Brain microvascular endothelial cell (primary cell): ENCODE data around the gene NRXN3.

Experiments
- DNase-seq: peaks from one replicate; pipeline ENCODE4 v3.0.0-alpha.2; 2020
- H3K27ac ChIP-seq: fragments of 250-450 bp; sonication (Bioruptor Pico); 2 replicates; pipeline ENCODE4 v1.5.1; 2020; ENCODE audit warnings: mild to moderate bottlenecking, moderate library complexity
- H3K27me3 ChIP-seq: fragments of 250-450 bp; sonication (Bioruptor Pico); replicated peaks from 2 replicates; pipeline ENCODE4 v1.5.1; 2020; ENCODE audit warnings: mild to moderate bottlenecking
- H3K36me3 ChIP-seq: fragments of 250-450 bp; sonication (Bioruptor Pico); replicated peaks from 2 replicates; pipeline ENCODE4 v1.5.1; 2020; ENCODE audit warnings: mild to moderate bottlenecking
- H3K4me3 ChIP-seq: 2 replicates; pipeline ENCODE4 v1.5.1; 2011; ENCODE audit warnings: low read depth, mild to moderate bottlenecking, control low read depth, low read length, moderate library complexity
- CTCF ChIP-seq: IDR thresholded peaks from 2 replicates; pipeline ENCODE4 v1.5.1; 2011; ENCODE audit warnings: low read depth, mild to moderate bottlenecking, moderate library complexity, low read length, control low read depth, inconsistent platforms; ENCODE audit errors: missing control alignments
- in situ Hi-C: cut with HindIII; loops from 2 replicates; pipeline ENCODE4 v1.10.0; 2017; ENCODE audit warnings: low sequenced_read_pairs, low pct_ligation_motif_present

Gene NRXN3

GRCh38 chr14:79383031-79383430, 1212.9 kb downstream of the NRXN3 start:
- H3K36me3 ChIP-seq: no peaks in the 10 kb centered on the region
- H3K4me3 ChIP-seq: no peak overlapping the region
- no peak for TF ChIP-seq CTCF
- in situ Hi-C loops: no loop called here
- no peak for DNase-seq
- H3K27me3 ChIP-seq: no peaks in the 10 kb centered on the region
- no peak overlapping the region for H3K27ac ChIP-seq

- H3K27me3 ChIP-seq: no peaks in the 10 kb centered on the region
- no peak overlapping the region for H3K4me3 ChIP-seq
- H3K36me3 ChIP-seq: no peaks in the 10 kb centered on the region
- in situ Hi-C loops: no loop called here
- TF ChIP-seq CTCF: no peak
- DNase-seq: no peak
- H3K27ac ChIP-seq: no peak overlapping the region
Measured at GRCh38 chr14:79383475-79383874, 1213.3 kb downstream of the NRXN3 start.

GRCh38 chr14:79395061-79395460, 1224.9 kb downstream of the NRXN3 start:
- H3K36me3 ChIP-seq: no peaks in the 10 kb centered on the region
- no peak overlapping the region for H3K4me3 ChIP-seq
- DNase-seq: peak; percentile 34
- TF ChIP-seq CTCF: no peak
- H3K27ac ChIP-seq: peak overlapping the region; percentile 92
- H3K27me3 ChIP-seq: no peaks in the 10 kb centered on the region
- in situ Hi-C loops: no loop called here

GRCh38 chr14:79404874-79405511, 1234.8 kb downstream of the NRXN3 start:
- Histone ChIP-seq H3K27ac (no peak overlapping the region), H3K36me3 (no peaks in the 10 kb centered on the region), H3K27me3 (no peaks in the 10 kb centered on the region), H3K4me3 (no peak overlapping the region)
- no peak for TF ChIP-seq CTCF
- in situ Hi-C loops: no loop called here
- peak; percentile 44 for DNase-seq

- no peaks in the 10 kb centered on the region for H3K36me3 ChIP-seq
- no peak overlapping the region for H3K27ac ChIP-seq
- in situ Hi-C loops: no loop called here
- no peak for DNase-seq
- H3K4me3 ChIP-seq: no peak overlapping the region
- no peaks in the 10 kb centered on the region for H3K27me3 ChIP-seq
- no peak for TF ChIP-seq CTCF
Measured at GRCh38 chr14:79405512-79405910, 1235.3 kb downstream of the NRXN3 start.

GRCh38 chr14:79407572-79407971, 1237.4 kb downstream of the NRXN3 start:
- Histone ChIP-seq H3K27ac (no peak overlapping the region), H3K4me3 (no peak overlapping the region), H3K27me3 (no peaks in the 10 kb centered on the region), H3K36me3 (no peaks in the 10 kb centered on the region)
- TF ChIP-seq CTCF: no peak
- in situ Hi-C loops: no loop called here
- no peak for DNase-seq
